HG02943 (cell line): Measurements from ENCODE around the gene SLC1A7.

Experiments
- ATAC-seq: cut with Tn5 transposase; IDR thresholded peaks from one replicate; pipeline ENCODE4 v1.9.1; 2021; ENCODE audit warnings: mild to moderate bottlenecking, low read depth, moderate library complexity; ENCODE audit not compliant: unreplicated experiment

The SLC1A7 gene

GRCh38 chr1:53162621-53163020 lies 20.2 kb upstream of the SLC1A7 start:
- ATAC-seq: no peak

GRCh38 chr1:53160924-53161378 lies 18.5 kb upstream of the SLC1A7 start:
- ATAC-seq: no peak

- ATAC-seq: no peak
Measured at GRCh38 chr1:53158900-53159299, 16.5 kb upstream of the SLC1A7 start.

- no peak for ATAC-seq
Measured at GRCh38 chr1:53156783-53157182, 14.3 kb upstream of the SLC1A7 start.

- no peak for ATAC-seq
Measured at GRCh38 chr1:53155945-53156344, 13.5 kb upstream of the SLC1A7 start.

- no peak for ATAC-seq
Measured at GRCh38 chr1:53155534-53155933, 13.1 kb upstream of the SLC1A7 start.

- no peak for ATAC-seq
Measured at GRCh38 chr1:53154859-53155438, 12.5 kb upstream of the SLC1A7 start.

GRCh38 chr1:53153752-53154151 lies 11.3 kb upstream of the SLC1A7 start:
- ATAC-seq: no peak

GRCh38 chr1:53148123-53148522 lies 5.7 kb upstream of the SLC1A7 start:
- no peak for ATAC-seq

- no peak for ATAC-seq
Measured at GRCh38 chr1:53147174-53147573, 4.7 kb upstream of the SLC1A7 start.

- no peak for ATAC-seq
Measured at GRCh38 chr1:53145942-53146708, 3.7 kb upstream of the SLC1A7 start.

- ATAC-seq: no peak
Measured at GRCh38 chr1:53145619-53145941, 3.1 kb upstream of the SLC1A7 start.

GRCh38 chr1:53145051-53145600 lies 2.7 kb upstream of the SLC1A7 start:
- ATAC-seq: no peak

- no peak for ATAC-seq
Measured at GRCh38 chr1:53144201-53144600, 1.8 kb upstream of the SLC1A7 start.

GRCh38 chr1:53143527-53143926 lies 1.1 kb upstream of the SLC1A7 start:
- no peak for ATAC-seq

- no peak for ATAC-seq
Measured at GRCh38 chr1:53141487-53142055, 867 bp downstream of the SLC1A7 start.

- no peak for ATAC-seq
Measured at GRCh38 chr1:53140451-53140850, 2.0 kb downstream of the SLC1A7 start.

- ATAC-seq: no peak
Measured at GRCh38 chr1:53139951-53140361, 2.5 kb downstream of the SLC1A7 start.

GRCh38 chr1:53138991-53139884 lies 3.2 kb downstream of the SLC1A7 start:
- no peak for ATAC-seq

GRCh38 chr1:53137729-53138128 lies 4.7 kb downstream of the SLC1A7 start:
- ATAC-seq: no peak

GRCh38 chr1:53135735-53136114 lies 6.7 kb downstream of the SLC1A7 start:
- no peak for ATAC-seq
